GM18498 (cell line): ENCODE data around the gene ANKRD13D.
"Not testable (repeated sequence)": the region's sequence is repeated elsewhere in the genome, so short reads cannot be mapped to it uniquely, and the experiment has no call there.

Experiments used
- ATAC-seq: cut with Tn5 transposase; IDR thresholded peaks from one replicate; pipeline ENCODE4 v1.9.1; 2021; ENCODE audit warnings: mild to moderate bottlenecking, moderate library complexity; ENCODE audit not compliant: unreplicated experiment

The ANKRD13D gene

DNA sequence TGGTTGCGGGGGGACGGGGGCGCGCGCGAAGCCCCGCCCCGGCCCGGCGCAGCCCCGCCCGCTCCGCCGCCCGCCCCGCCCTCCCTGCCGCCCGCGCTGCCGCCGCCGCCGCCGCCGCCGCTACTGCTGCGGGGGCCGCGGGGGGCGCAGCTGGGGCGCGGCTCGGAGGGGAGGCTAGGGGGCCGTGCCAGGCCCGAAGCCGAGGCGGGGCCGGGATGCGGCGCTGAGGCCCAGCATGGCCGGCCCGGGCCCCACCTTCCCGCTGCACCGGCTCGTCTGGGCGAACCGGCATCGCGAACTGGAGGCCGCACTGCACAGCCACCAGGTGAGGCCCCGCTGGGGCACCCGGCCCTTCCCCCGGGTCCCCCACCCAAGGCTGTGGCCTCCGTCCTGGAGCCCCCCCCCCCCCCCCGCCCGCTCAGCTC lies at the start of gene ANKRD13D:
TSS of gene ANKRD13D (plus strand) at position 78 of the 425 bp plus-strand sequence. CDS start at position 236, 158 bp downstream.
- no peak for ATAC-seq

DNA sequence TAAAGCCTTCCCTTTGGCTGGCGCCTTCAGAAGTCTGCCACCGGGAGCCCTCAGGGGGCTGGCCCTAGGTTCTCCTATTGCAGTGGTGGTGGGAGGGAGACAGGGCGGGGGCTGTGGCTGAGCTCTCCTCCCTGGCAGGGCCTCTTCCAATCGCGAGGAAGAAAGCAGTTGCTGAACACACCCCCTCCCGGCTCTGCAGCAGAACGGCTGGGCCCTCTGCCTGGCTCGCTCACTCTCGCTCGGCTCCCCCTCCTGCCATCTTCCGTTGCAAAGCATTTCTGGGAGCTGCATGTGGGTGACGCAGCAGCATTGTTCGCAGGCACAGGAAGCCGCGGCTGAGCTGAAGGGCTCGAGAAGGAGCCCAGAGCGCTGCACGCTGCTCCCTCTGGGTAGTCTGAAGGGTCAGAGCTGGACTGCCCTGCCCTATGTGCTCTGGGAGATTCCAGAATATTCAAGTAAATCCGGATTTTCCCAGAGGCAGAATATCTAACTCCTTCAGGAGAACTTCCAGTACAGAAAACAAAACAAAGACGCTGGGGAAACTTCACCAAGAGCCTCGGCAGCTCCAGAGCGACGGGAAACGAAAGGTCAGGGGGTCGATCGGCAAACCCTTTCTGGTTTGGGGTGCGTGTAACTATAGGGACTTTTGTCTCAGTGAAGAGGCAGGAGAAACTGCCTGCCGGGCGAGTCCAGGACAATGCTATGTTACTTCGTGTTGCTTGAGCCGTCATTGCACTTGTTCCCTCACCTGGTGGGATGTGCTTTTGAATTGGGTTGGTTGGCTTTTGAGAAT lies 49.1 kb upstream of the ANKRD13D start:
- peak; percentile 88 for ATAC-seq

DNA sequence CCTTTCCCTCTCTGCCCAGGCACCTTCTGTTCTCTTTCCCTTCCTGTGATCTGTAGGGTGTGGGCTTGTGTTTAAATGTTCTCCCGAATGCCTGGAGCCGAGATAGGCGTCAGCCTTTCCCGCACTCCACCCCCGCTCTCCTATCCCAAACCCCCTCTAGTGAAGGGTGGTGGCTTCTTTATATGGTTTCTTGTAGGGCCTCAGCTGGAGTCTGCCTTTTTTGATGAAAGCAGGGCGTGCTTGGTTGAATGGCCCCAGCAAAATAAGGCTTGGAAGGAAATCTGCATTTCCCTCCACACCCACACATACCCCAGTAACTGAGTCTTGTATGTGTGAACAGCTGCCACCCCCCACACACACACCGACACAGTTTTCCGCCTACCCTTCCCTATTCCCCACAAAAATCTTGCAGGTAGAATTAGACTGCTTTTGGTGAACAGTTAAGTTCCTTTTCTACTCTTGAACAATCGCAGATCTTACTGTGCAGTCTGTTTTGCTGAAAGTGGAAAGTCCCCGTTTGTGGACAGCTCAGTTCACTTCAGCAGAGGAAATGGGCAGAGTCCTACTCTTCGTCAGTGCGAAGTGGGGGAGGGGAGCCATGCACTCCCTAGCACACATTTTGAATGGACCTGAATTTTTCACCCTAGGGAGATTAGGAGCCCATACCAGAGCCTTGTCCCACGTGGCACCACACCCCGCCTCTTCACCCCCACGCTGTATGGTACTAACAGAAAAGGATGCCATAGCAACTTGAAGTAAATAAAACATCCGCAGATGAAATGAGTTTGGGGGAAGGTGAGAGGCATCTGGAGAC lies 48.3 kb upstream of the ANKRD13D start:
- no peak for ATAC-seq

- ATAC-seq, result no peak
Measured at GRCh38 chr11:67242548-67242947, 46.6 kb upstream of the ANKRD13D start.

DNA sequence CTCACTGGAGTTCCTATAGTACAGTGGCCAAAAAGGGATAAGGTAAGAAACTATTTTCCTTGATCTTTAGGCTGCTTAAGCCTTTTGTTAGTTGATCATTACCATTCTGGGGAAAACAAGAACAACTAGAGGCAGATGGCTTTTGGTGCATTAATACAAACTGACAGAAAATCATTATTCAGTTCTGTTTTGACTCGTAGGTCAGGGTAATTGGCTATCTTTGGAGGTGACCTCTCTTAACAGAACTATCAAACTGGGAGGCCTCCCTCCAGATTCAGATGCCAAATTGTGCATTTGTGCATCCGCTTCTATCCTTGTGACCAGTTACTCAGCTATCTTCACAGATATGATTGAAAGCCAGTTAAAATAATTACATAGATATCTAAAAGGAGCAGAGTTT lies 46.1 kb upstream of the ANKRD13D start:
- ATAC-seq, result no peak

GRCh38 chr11:67245046-67245445 lies 44.1 kb upstream of the ANKRD13D start:
- ATAC-seq, result no peak

GRCh38 chr11:67247946-67248550 lies 41.1 kb upstream of the ANKRD13D start:
- ATAC-seq, result no peak

DNA sequence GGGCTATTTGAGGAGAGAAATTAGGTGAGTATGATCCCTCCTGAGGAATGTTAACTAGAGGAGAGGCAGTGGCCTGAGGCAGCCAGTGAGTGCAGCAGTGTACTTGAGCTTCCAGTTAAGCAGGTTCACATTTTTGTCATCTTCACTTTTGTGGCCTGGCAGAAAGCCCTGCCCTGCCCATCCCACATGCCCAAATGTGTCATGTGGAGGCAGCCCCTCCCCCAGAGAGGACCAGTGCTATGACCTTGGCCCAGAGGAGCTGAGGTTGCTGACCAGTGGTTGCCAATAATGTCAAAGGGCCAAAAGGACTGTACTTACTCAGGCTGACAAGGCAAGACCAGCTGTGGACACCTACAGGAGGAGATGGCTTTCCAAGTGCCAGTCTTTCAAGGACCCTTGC lies 40.5 kb upstream of the ANKRD13D start:
- no peak for ATAC-seq

- ATAC-seq, result no peak
Measured at GRCh38 chr11:67250059-67251043, 38.8 kb upstream of the ANKRD13D start.

DNA sequence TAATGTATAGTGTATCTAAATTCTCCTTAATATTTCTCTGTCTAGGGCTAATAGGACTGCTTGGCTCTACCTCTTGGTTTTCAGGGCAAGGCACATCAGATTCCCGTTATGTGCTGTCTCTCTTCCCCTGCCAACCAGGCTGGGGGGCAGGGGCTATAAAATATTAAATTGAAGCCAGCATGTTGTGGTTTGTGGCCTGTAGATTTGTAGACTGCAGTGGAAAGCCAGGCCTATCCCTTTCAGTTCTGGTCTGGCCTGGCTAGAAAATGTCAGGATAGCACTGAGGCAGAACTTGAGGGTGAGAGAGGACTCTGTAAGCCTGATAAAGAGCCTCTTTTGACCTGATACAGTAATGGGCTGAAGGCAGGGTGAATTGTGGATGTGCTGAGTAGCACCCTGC lies 37.3 kb upstream of the ANKRD13D start:
- ATAC-seq, result no peak

DNA sequence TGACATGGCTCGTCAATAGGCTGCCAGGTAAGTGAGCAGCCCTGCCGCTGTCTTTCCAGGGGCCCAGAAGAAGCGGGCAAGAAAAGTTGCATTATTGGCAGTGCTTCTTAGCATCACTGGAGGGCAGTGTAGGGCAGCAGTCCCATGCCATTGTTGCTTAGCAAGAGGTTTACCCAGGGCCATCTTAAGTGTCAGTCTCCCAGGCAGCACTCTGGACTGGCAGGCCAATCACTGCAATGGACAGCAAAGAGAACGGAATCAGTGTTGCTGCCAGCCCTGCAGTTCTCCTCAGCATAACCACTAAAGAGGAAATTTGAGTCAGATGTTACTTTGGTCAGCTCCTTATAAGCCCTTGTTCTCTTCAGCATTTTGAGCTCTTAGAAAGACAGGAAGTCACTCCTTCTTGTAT lies 36.3 kb upstream of the ANKRD13D start:
- ATAC-seq, result no peak

DNA sequence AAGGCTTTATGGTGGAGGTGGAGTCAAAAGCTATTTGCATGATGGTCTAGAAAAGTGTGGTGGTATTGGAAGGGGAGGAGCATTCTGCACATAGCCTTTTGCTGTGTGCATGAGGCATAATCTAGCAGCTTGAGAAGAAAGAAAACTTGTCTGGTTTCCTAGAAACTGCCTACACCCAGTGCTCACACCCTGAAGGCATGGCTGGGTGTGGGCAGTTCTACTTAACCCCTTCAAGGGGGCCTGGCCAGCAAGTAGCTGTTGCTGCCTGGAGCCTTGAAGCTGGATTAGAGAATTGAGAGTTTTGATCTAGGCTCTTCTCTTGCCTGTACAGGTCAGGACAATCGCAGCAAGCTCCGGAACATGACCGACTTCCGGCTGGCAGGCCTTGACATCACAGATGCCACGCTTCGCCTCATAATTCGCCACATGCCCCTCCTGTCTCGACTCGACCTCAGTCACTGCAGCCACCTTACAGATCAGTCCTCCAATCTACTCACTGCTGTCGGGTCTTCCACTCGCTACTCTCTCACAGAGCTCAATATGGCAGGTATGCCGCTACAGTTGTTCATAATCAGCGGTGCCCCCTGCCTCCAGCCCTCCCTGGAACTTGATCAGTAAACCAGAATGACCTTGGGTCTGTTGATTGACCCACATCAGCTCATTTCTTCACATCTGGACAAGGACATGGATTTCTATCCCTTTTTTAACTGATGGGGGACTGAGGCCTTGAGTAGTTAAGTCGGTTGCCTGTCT lies 35.1 kb upstream of the ANKRD13D start:
- no peak for ATAC-seq

DNA sequence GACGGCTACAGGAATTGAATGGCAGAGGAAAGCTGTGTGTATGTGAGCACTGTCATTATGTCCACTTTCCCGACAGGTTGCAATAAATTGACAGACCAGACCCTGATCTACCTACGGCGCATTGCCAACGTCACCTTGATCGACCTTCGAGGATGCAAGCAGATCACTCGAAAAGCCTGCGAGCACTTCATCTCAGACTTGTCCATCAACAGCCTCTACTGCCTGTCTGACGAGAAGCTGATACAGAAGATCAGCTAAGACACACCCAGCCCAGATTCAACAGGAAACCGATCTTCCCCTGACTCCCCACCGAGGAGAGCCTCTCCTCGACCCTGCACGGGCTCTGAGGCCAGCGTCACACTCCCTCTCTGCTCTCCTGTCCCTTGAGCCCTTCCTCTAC lies 34.3 kb upstream of the ANKRD13D start:
- ATAC-seq, result no peak

DNA sequence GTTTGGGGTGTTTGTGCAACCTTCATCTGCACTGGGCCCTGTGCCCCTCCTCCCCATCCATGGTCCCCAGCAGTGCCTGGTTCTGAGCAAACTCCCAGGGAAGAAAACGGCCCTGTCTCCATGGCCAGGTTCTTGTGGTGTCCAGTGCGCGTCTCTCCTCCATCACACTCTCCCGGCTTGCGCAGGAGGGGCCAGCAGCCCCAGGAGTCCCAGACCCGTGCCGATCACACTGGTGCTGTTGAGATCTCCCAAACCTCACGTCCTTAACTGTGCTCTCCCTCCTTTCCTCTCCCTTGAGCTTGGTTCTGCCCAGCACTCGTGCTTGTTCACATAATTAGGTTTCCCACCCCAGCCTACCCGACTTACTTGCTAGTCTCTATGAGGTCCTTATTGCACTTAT lies 33.8 kb upstream of the ANKRD13D start:
- ATAC-seq, result no peak

DNA sequence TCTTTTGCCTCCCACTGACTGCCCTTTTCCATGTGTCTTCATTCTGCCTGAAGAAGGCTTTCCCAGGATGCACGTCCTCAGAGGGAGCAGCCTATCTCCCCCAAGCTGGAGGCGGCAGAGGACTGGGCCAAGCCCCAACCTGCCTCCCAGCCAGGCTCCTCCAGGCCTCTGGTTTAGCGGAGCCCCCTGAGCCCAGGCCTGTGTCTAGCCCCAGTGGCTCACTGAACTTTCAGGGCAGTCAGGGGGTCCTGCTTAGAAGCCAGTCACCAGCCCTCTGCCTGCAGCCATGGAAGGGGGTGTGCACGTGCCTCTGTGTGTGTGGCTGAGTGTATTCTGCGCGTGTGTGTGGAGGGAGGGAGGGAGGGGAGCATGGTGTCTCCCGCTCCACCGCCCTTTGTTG lies 33.2 kb upstream of the ANKRD13D start:
- ATAC-seq, result no peak

DNA sequence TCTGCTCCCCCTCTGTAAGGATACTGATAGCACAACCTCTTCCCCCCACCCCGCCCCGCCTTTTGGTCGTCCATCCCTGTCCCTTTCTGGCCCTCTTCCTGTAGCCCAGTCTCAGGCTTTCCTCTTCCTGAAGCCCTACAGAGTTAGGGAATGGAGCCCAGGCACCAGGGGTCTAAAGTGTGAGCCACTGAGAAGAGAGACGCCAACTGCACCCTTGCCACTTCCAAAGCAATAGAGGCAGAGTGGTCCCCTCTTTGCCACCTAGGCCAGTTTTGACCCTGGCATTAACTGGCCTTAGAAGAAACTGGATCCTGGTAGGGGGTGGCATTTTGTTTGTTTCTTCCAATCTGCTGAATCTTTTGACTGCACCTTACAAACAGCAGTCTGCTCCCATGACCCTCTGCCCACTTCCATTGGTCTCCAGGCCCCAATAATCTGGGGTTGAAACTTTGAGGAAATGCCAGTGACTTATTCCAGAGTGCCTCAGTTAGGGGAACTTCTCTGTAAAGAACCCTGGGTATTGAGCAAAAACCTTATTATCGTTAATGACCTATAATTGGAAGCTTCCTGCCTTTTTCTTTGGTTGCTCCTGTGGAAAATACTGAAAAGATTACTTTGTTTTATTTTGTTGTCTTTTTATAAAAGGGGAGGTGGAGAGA lies 32.5 kb upstream of the ANKRD13D start:
- no peak for ATAC-seq

- ATAC-seq, result no peak
Measured at GRCh38 chr11:67260406-67260805, 28.7 kb upstream of the ANKRD13D start.

GRCh38 chr11:67260885-67261639 lies 28.0 kb upstream of the ANKRD13D start:
- ATAC-seq, result not testable (repeated sequence)

DNA sequence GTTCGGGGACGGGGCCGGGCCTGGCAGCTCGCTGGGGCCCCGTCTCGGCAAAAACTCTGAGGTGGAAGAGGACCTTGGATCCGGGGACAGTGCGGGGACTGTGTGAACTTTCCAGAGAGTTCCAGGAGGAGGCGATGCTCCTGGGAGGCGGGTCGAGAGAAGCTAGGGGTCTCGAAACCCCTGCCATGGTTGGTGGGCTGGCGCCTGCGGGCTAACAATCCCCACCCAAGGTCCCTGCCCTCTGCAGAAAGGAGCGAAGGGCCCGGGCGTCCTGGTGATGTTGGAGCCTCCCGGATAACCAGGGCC lies 27.5 kb upstream of the ANKRD13D start:
- ATAC-seq, result no peak
